Mucosa of descending colon (tissue), 3 donors: Measurements from ENCODE around the gene SLAMF6. TPM values are rescaled to one million over a fixed set of nuclear protein-coding genes. Genes with fewer than 3 reads are reported as not detected.
A peak's percentile ranks its signal among the peaks of the same experiment; 100 is the strongest.

Experiments used
- ATAC-seq: fragments of 200-7000 bp; cut with Tn5 transposase; one replicate; pipeline ENCODE4 v1.9.1; 2020; ENCODE audit warnings: mild to moderate bottlenecking, moderate library complexity
- DNase-seq, 3 donors: peaks; one replicate each; pipeline ENCODE4 v3.0.0-alpha.2; 2020
- H3K36me3 ChIP-seq: fragments of 200-600 bp; one replicate; pipeline ENCODE4 v1.8.0; 2021; ENCODE audit warnings: low read depth, mild to moderate bottlenecking
- H3K4me1 ChIP-seq: fragments of 200-600 bp; one replicate; pipeline ENCODE4 v1.8.0; 2021; ENCODE audit warnings: low read depth, mild to moderate bottlenecking
- H3K4me3 ChIP-seq: fragments of 200-600 bp; one replicate; pipeline ENCODE4 v1.8.0; 2021; ENCODE audit warnings: mild to moderate bottlenecking
- H3K9me3 ChIP-seq: fragments of 200-600 bp; one replicate; pipeline ENCODE4 v1.8.0; 2021; ENCODE audit warnings: mild to moderate bottlenecking
- intact Hi-C, 2 donors: fragments of 100-400 bp; cut with DNase I in 1 of 2; cut with micrococcal nuclease in 1 of 2; formaldehyde crosslinking; loops; one replicate each; pipeline versions ENCODE4 v1.11.0 to v1.11.1; 2022; cut with DNase I, micrococcal nuclease
- total RNA-seq, 3 donors: library from RNA; stranded (reverse); fragmentation: NEBNext Ultra II Directional in 2 of 3; extraction: Animal tissue kit (Norgen Biotek cat#: 25700) in 2 of 3; gene quantifications; one replicate each; pipeline versions ENCODE4 v1.2.1 to v1.2.4, GENCODE V29; 2021 to 2023
- TF ChIP-seq, protein P1 (sequence below): fragments of 200-600 bp; IDR thresholded peaks from one replicate; pipeline ENCODE4 v1.8.0; 2022; ENCODE audit warnings: antibody characterized with exemption, mild to moderate bottlenecking
- donor health status: DM: no; HTN: no; CAD: no; lungs with moderate emphysema.
- donor health status: DM: no; HTN: no; CAD: no.
- donor health status: DM: no; HTN: yes; CAD: no.

The SLAMF6 gene
- total RNA-seq, 3 donors from 2014 or later, result 1.2 to 2.6 (median 2.4) TPM

DNA sequence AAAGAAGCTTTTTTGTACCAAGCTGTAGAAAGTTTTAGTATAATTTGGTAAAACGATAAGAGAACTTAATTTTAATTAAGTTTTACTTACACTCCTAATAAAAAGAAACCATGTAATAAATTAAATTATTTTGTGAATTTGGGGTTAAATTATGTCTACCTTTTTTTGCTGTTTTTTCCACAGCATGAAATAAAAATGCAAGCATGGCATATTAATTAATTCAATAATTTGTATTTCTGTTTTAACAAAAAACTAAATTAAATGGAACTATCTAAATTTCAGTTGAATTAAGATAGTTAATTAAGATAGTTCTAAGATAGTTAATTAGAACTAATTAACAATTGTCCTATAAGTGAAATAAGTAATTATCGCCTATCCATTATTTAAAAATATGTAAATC, 83.3 kb downstream of the SLAMF6 start:
- no peak for ATAC-seq
- H3K9me3 ChIP-seq, result no peaks in the 10 kb centered on the region
- TF ChIP-seq, protein P1, sequence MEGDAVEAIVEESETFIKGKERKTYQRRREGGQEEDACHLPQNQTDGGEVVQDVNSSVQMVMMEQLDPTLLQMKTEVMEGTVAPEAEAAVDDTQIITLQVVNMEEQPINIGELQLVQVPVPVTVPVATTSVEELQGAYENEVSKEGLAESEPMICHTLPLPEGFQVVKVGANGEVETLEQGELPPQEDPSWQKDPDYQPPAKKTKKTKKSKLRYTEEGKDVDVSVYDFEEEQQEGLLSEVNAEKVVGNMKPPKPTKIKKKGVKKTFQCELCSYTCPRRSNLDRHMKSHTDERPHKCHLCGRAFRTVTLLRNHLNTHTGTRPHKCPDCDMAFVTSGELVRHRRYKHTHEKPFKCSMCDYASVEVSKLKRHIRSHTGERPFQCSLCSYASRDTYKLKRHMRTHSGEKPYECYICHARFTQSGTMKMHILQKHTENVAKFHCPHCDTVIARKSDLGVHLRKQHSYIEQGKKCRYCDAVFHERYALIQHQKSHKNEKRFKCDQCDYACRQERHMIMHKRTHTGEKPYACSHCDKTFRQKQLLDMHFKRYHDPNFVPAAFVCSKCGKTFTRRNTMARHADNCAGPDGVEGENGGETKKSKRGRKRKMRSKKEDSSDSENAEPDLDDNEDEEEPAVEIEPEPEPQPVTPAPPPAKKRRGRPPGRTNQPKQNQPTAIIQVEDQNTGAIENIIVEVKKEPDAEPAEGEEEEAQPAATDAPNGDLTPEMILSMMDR, result no peak
- intact Hi-C loops, result no loop called here
- no peak overlapping the region for H3K4me3 ChIP-seq
- H3K4me1 ChIP-seq, result no peaks in the 10 kb centered on the region
- DNase-seq, result no peak
- H3K36me3 ChIP-seq, result no peaks in the 10 kb centered on the region

DNA sequence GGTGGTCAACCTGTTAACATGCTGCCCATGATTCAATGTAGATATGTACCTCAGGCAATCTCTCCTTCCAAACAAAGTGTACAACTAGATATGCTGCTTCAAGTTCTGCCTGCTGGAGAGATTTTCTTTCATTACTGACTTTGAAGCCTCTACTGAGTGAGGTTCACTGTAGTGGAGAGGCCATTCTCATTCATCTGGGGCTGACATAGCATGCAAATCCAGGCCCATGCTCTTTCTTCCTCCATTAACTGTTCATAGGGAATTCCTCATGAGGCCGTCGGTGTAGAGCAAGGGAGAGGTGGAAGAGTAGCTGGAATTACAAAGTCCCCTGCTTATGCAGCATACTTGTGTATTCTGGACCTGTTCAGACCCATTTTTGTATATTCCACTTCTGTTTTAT, 84.1 kb downstream of the SLAMF6 start:
- H3K36me3 ChIP-seq, result no peaks in the 10 kb centered on the region
- TF ChIP-seq, protein P1, result no peak
- no peak for DNase-seq
- H3K4me1 ChIP-seq, result no peaks in the 10 kb centered on the region
- H3K4me3 ChIP-seq, result no peak overlapping the region
- intact Hi-C loops, result no loop called here
- H3K9me3 ChIP-seq, result no peaks in the 10 kb centered on the region
- ATAC-seq, result no peak

DNA sequence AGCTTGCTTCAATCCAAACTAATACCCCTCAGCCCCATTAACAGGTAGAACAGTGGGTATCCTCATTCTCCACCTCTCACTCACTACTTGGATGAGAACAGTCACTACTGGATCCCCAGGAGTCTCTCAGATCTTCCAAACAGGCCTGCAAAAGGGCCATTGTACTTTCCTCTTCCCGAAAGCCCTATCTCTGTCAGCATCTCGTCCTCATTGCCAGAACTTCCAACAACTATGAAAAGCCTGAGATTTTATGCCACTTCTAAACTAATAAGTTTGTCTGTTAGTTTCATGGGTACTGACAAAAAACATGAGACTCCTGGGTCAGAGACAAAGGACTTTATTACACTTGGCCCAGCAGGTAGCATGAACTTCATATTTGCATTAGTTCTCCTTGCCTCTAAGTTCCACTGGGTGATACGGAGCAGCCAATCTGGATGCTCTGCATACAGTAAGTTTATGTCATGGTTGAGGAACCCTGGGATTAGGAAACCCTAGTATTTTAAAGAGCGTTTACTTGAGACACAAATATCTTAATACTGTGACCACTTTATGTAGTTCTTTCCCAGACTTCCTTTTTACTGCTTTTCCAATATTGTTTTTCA, 84.6 kb downstream of the SLAMF6 start:
- Histone ChIP-seq H3K4me3 (no peak overlapping the region), H3K36me3 (no peaks in the 10 kb centered on the region)
- intact Hi-C loops, result no loop called here

DNA sequence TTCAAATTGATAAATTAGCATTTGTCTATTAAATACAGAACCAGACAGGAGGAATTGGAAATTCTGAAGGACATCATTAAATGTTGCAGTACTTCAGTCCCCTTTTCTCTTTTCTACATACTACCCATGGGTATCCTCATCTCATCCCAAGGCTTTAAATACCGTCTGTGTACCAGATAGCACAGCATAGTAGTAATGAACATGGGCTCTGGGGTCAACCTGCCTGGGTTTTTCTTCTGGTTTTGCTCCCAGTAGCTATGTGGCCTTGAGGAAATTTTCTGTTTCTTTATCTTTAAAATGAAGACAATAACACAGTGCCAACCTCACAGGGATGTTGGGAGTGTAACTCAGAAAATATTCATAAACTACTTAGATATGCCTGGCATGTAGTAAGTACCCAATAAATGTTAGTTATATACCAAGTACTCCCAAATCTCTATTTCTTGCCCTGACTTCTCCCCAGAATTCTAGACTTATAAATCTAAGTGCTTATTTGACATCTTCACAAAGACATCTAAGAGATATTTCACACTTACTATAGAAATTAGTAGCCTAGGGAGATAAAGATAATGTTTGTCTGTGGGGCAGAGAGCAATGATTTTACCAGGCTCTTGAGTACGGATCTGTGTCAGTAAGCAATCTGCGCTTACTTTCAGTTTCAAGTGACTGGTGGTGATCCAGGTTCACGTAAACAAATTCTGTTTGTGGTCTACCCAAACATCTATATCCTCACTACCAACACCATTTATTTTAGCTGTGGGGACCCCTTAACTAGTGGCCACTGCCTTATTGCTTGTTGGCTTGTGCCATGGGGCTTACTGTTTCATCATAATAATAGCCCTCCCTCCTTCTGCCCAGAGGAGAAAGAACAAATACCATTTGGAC, 85.4 kb downstream of the SLAMF6 start:
- TF ChIP-seq, protein P1, result no peak
- intact Hi-C loops, result no loop called here
- no peak overlapping the region for H3K4me3 ChIP-seq
- H3K9me3 ChIP-seq, result no peaks in the 10 kb centered on the region
- H3K36me3 ChIP-seq, result no peaks in the 10 kb centered on the region
- H3K4me1 ChIP-seq, result no peaks in the 10 kb centered on the region
- DNase-seq, result peak in 1 of 3 donors; percentile 35
- ATAC-seq, result peak; percentile 89

More for the DNA sequence above, 84.6 kb downstream of the SLAMF6 start:
- TF ChIP-seq, protein P1, result no peak
- H3K9me3 ChIP-seq, result no peaks in the 10 kb centered on the region
- DNase-seq, result no peak
- H3K4me1 ChIP-seq, result no peaks in the 10 kb centered on the region
- peak; percentile 34 for ATAC-seq

DNA sequence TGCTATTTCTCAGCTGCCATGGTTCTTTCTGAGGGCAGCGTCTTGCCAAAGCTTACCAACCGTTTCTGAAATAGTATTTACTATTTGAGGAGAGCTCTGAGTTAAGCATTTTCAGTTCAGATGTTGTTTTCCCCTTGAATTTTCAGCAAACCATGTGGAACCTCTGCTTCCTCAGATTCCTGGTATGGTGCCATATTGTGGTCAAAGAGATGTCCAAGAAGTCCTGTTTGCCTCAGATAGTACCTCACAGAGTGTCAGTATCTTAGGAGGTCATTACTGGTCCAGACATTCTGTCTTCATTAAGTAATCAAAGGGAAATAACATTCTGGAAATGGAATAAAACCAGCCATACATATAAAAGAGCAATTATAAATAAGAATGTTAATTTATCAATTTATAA, 86.1 kb downstream of the SLAMF6 start:
- TF ChIP-seq, protein P1, result no peak
- Histone ChIP-seq H3K4me3 (no peak overlapping the region), H3K36me3 (no peaks in the 10 kb centered on the region), H3K9me3 (no peaks in the 10 kb centered on the region), H3K4me1 (no peaks in the 10 kb centered on the region)
- intact Hi-C loops, result no loop called here
- ATAC-seq (no peak), DNase-seq (no peak)

Other genes with a start within 250 kb of the SLAMF6 start
- 10 to 100 TPM; 53.7 to 82.0 (median 76.3) TPM for gene PEX19, start 238.1 kb downstream of the SLAMF6 start, total RNA-seq
- gene COPA, start 180.0 kb downstream of the SLAMF6 start, total RNA-seq, result 100 to 1,000 TPM; 141 to 165 (median 151) TPM
- 100 to 1,000 TPM in 1 of 3 donors, 10 to 100 TPM in 2; 70.4 to 104 (median 95.8) TPM for gene NCSTN, start 179.9 kb downstream of the SLAMF6 start, total RNA-seq
- gene NHLH1, start 156.2 kb downstream of the SLAMF6 start, total RNA-seq, result under 1 TPM; 0.14 to 0.16 (median 0.14) TPM
- gene VANGL2, start 122.7 kb downstream of the SLAMF6 start, total RNA-seq, result 1 to 10 TPM; 5.2 to 8.9 (median 8.7) TPM
- 1 to 10 TPM; 3.8 to 7.3 (median 6.6) TPM for gene CD84, start 56.2 kb upstream of the SLAMF6 start, total RNA-seq
- 1 to 10 TPM; 1.1 to 2.2 (median 1.6) TPM for gene SLAMF1, start 123.8 kb upstream of the SLAMF6 start, total RNA-seq
- gene CD48, start 188.6 kb upstream of the SLAMF6 start, total RNA-seq, result 1 to 10 TPM; 5.9 to 8.6 (median 6.1) TPM
- gene SLAMF7, start 216.0 kb upstream of the SLAMF6 start, total RNA-seq, result 10 to 100 TPM in 2 of 3 donors, 1 to 10 TPM in 1; 6.4 to 12.7 (median 10.1) TPM